ENCODE results near the gene ASTN2.

The ASTN2 gene

DNA sequence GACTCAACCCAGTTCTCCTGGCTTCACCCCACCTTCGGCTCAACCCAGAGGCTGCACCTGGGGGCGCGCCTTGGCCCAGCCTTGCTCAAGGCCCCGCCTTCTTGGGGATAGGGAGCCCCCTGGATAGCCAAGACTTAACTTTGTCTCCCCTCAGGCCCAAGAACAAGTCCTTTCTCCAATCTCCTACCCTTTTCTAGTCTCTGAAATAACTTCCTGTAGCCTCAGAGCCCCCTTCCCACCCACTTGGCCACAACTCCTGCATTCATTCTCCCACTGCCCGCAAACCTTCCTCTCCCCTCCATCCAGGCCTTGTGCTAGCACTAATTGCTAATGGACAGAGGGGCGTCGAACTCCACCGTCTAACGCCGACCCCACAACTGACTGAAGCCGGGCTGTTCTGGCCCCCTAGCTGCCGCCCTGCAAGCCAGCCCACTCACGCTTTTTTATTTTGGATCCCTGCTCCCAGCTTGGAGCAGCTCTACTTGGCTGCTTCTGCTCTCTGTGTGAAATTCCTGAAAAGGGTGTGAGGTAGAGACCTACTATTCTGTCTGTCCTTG lies 579 bp upstream of the ASTN2 start:
- no peak for DNase-seq (ENCODE audit: low read depth)

GRCh38 chr9:117414220-117414905 lies 494 bp downstream of the ASTN2 start:
- no peak for DNase-seq (ENCODE audit: low read depth)

- no peak for DNase-seq (ENCODE audit: low read depth)
Measured at GRCh38 chr9:117413346-117414219, 1.3 kb downstream of the ASTN2 start.

- DNase-seq (ENCODE audit: low read depth): no peak
Measured at GRCh38 chr9:117412841-117413240, 2.0 kb downstream of the ASTN2 start.

DNA sequence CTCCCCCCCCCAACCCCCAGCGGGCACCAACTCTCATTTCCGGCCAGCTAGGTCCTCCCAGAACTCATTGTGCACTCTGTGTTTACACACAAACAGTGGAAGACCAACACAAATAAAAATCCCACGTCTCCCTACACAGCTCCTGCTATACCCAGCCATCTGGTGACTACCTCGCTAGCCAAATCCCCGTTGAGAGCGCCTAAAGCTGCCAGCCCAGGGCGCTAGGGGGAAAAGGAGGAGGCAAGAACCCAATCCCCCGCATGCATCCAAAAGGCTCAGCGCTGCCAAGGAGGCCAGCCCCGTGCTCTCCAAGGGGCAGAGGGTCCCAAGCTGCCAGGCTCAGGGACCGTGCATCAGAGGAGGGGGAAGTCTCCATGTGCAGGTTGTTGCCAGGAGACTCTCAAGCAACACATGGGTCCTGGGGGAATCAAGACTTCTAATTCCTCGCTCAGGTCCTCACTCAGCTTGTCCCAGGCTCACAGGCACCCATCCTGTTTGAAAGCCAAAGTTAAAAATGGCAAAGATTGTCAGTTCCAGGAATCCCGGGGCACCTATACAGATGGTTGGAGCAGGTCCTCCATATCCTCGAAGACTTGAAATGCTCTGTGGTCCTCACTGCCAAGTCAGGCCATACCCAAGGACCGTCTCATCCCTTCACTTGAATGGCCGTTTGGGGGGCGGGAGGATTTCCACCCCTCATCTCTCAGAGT lies 2.7 kb downstream of the ASTN2 start:
- DNase-seq (ENCODE audit: low read depth): no peak

DNA sequence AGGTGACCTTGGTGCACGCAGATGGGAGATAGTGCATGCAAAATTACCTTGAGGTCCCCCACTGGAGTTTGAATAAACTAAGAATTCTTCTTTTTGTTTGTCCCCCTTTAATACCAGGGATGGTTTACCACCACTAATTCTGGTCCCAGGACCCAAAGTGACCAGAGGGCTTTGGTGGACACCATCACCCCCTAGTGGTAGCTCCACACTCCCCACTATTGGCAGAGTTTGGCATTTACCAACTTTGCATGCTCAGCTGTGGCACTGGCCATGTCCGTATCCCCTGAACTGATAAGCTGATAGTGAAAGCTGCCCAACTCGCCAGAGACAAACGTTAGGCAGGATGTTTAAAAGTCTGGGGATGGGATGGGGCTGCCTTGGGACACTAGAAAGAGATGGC lies 3.3 kb downstream of the ASTN2 start:
- DNase-seq (ENCODE audit: low read depth): no peak

- DNase-seq (ENCODE audit: low read depth): no peak
Measured at GRCh38 chr9:117409321-117409720, 5.5 kb downstream of the ASTN2 start.

GRCh38 chr9:117407436-117408022 lies 7.3 kb downstream of the ASTN2 start:
- DNase-seq (ENCODE audit: low read depth): no peak

DNA sequence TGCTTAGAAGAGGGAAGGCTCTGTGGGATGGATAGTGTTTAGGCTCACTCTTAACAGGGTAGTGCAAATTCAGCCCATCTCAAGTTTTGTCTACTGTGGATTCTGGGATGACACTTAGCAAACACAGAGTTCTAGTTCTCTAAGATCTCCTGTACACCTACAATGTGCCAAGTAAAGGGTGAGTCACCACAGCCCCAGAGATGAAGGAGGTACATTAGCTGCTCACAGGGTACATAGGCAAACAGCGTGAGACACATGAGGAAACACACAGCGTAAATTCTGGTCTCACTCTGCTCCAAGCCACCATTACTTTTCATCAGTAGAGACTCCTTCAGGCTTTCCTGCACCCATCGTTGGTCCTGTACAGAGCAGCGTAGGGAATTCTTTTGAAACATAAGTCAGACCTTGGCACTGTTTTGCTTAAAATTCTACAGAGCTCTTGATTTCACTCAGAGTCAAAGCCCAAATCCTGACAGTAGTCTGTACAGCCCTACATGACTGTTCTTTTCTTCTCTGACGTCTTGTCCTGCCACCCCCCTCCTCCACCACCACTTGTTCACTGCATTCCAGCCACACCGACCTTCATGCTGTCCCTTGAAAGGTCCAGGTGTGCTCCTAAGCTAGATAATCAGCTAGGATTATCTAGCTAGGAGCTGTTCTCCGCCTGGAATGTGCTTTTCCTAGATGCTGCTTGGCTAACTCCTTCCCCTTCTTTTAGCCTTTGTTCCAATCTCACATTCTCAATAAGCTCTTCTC lies 8.7 kb downstream of the ASTN2 start:
- DNase-seq (ENCODE audit: low read depth): no peak

GRCh38 chr9:117403848-117404247 lies 11.0 kb downstream of the ASTN2 start:
- DNase-seq (ENCODE audit: low read depth): no peak

DNA sequence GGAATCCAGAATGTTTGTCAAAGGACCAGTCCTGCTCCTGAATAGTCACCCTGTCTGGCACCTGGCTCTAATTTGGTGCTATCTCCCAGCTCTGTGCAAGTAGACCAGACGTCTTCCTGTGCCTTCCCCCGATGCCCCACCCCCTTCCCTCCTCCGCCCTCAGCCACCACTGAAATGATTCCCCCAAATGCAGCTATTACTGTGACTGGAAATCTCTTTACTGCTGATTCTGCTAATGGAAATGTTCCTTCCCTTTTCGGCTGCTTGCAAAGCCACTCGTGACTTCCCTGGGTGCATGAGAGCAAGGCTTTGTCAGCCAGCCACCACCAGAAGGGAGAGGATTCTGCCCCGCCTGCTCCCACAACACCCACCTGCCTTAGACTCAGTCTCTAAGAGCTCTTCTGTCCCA lies 11.4 kb downstream of the ASTN2 start:
- DNase-seq (ENCODE audit: low read depth): no peak

DNA sequence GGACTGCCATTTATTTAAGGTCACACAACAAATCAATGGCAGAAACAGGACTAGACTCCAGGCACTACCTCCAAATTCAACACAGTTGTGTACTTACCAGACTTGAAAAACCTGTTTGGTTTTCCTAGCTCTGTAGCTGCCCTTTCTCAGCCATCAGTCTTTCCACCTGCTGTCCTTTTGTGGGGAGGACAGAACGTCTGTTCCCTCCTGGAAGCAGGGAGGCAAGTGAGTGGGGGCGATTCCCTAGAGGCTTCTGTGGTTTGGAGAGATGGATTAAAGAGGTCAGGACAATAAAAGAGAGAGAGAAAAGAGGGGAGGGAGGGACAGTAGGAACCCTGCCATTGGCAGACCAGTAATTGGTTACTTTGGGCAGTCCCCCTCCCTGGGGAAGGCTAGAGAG lies 14.7 kb downstream of the ASTN2 start:
- no peak for DNase-seq (ENCODE audit: low read depth)

GRCh38 chr9:117395151-117395650 lies 19.7 kb downstream of the ASTN2 start:
- DNase-seq (ENCODE audit: low read depth): no peak

GRCh38 chr9:117394655-117395054 lies 20.2 kb downstream of the ASTN2 start:
- DNase-seq (ENCODE audit: low read depth): no peak

- DNase-seq (ENCODE audit: low read depth): no peak
Measured at GRCh38 chr9:117392992-117393391, 21.9 kb downstream of the ASTN2 start.

DNA sequence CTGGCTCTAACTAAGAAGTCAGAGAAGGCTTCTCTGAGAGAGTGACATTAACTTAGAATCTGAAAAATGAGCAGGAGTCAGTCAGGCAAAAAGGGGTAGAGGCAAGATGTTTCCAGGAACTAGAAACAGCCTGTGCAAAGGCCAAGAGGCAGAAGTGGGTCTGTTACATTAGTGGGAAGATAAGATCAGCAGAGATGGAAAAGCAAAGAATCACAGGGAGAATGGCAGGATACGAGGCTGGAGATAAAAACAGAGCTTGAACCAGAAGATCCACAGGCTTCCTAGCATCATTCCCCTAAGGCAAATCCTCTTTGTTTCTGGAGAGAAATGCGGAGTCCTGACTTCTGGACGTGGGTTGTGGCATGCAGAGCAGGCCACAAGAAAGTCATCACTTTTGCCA lies 27.4 kb downstream of the ASTN2 start:
- DNase-seq (ENCODE audit: low read depth): no peak

DNA sequence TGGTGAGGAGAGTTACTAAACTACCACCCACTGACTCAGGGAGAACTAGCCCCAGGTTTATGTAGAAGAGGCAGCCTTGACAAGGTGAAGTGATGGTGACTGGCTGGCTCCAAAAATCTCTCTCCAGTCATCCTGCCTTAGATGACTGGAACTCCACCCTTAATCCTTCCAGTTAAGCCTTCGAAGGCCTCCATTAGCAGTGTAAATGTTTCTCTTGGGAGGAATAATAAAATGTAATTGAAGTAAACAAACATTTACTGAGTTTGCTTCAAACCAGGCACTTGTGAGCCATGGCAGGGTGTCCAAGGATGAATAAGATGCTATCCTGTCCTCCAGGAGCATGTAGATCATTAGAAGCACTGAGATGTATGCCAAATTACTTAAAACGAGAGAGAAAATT lies 35.5 kb downstream of the ASTN2 start:
- DNase-seq (ENCODE audit: low read depth): no peak

DNA sequence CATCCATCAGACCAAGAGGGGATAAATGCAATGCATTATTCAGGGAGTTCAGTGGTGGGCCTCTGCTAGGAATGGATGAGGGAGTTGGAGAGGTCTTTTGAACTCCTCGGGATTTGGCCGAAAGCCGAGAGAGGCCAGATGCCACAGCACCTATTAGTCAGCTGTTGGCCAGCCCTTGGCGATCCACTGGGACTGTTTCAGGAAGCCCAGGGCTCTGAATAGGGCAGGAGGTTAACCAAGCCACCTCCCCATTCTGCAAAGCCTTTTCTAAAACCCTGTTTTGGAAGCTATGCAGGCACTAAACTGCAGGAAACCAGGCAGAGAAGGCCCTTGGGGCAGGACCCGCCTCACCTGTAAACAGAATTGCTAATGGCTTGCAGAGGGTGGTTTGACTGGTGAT lies 37.8 kb downstream of the ASTN2 start:
- DNase-seq (ENCODE audit: low read depth): no peak

DNA sequence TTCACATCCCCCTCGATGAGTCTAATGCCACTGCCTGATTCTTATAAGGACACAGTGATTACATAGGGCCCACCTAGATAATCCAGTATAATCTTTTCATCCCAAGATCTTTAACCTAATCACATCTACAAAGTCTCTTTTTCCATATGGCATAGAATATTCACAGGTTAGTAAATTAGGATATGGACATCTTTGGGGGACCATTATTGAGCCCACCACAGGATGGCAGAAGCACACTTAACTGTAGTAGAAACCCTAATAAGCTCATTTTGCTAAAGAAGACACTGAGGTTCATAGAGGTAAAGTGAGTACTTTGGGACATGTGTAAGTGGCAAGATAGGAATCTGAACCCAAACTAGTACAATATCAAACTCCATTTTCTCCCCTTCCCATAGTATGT lies 38.9 kb downstream of the ASTN2 start:
- DNase-seq (ENCODE audit: low read depth): no peak

DNA sequence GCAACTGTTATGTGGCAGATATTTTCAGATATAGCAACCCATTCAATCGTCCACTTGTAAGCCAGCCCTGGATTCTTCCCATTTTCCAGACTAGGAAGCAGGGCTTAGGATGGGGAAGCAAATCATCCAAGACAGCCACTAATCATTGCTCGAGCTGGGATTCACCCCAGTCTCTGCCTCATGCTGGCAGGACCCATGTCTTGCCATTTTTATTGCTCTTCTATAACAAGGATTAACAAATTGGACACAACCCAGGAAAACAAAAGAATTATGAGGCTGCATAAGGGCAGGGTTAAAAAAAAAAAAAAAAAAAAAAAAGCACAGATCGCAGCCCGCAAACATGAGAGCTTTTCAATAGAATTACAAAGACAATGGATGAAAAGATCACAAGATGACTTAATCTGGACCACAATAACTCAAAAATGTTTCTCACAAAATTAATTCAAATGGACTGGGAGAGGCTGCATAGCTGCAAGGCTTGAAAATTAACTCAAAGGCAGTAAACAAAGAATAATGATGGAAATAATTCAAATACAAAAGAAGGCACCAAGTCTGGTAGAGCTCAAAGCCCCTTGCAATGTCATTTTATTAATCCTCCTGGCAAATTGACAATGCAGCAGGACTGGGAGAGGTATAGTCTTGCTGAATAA lies 40.7 kb downstream of the ASTN2 start:
- no peak for DNase-seq (ENCODE audit: low read depth)

All from stimulated activated CD8-positive, alpha-beta memory T cell treated with anti-CD3 and anti-CD28 coated beads, Interleukin-7, amount 100 ng/mL, for 24 hours (primary cell).